ENCODE measurements around the gene SNPH. TPM values are rescaled to one million over a fixed set of nuclear protein-coding genes. Genes with fewer than 3 reads are reported as not detected.

The SNPH gene
- total RNA-seq, 1 experiment from 2014 or later: 21.4 TPM

- ATAC-seq (peak; percentile 48), DNase-seq (peak; percentile 95)
- Histone ChIP-seq H3F3A (ENCODE audit: low read length, unreplicated experiment) (no peaks in the 10 kb centered on the region), H3K36me3 (ENCODE audit: low read depth, low read length) (peaks cover 12% of the 10 kb centered on the region), H3K4me3 (ENCODE audit: low read length) (peak within 1 kb of the TSS; percentile 54), H3K9me2 (replicated peaks; ENCODE audit: low read length) (no peaks in the 10 kb centered on the region), H2AFZ (ENCODE audit: low read length) (no peak within 1 kb of the TSS), H3K4me1 (ENCODE audit: insufficient read depth, low read length) (peaks cover 62% of the 10 kb centered on the region), H3K79me2 (ENCODE audit: low read length) (peaks cover 80% of the 10 kb centered on the region), H3K9ac (ENCODE audit: low read length) (peak within 1 kb of the TSS; percentile 74), H3K9me3 (ENCODE audit: low read length) (no peaks in the 10 kb centered on the region), H3K27me3 (ENCODE audit: low read length) (no peaks in the 10 kb centered on the region), H4K20me1 (ENCODE audit: low read length) (no peaks in the 10 kb centered on the region), H3K27ac (ENCODE audit: low read length) (peak within 1 kb of the TSS; percentile 92), H3K4me2 (ENCODE audit: low read length) (peak within 1 kb of the TSS; percentile 91)
- no peak for TF ChIP-seq EZH2 (IDR thresholded peaks at IDR 0.05; ENCODE audit: low read length, unreplicated experiment)
- TF ChIP-seq, protein P1, sequence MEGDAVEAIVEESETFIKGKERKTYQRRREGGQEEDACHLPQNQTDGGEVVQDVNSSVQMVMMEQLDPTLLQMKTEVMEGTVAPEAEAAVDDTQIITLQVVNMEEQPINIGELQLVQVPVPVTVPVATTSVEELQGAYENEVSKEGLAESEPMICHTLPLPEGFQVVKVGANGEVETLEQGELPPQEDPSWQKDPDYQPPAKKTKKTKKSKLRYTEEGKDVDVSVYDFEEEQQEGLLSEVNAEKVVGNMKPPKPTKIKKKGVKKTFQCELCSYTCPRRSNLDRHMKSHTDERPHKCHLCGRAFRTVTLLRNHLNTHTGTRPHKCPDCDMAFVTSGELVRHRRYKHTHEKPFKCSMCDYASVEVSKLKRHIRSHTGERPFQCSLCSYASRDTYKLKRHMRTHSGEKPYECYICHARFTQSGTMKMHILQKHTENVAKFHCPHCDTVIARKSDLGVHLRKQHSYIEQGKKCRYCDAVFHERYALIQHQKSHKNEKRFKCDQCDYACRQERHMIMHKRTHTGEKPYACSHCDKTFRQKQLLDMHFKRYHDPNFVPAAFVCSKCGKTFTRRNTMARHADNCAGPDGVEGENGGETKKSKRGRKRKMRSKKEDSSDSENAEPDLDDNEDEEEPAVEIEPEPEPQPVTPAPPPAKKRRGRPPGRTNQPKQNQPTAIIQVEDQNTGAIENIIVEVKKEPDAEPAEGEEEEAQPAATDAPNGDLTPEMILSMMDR (conservative IDR thresholded peaks at IDR 0.05; ENCODE audit: low read depth, low read length): no peak
- TF ChIP-seq EZH2phosphoT487 (IDR thresholded peaks at IDR 0.05; ENCODE audit: borderline replicate concordance, low read length): no peak
- BruUV-seq (replicated peaks): TSS peak; percentile 29
- intact Hi-C loops (cut with micrococcal nuclease): loop anchor here (5.0 kb wide), 1 partner anchor 108 kb away; no protein-coding TSS in a partner anchor
- ChIA-PET POLR2A (ENCODE audit: unreplicated experiment) (no interaction called here), CTCF (no interaction called here)
Measured at GRCh38 chr20:1328680-1329330, 62.7 kb downstream of the SNPH start, which contains the start of gene SDCBP2. Gene SDCBP2 (minus strand): TSS chr20:1329139. CDS start chr20:1320416, 8,723 bp downstream.

GRCh38 chr20:1330075-1330830, 64.2 kb downstream of the SNPH start:
- Histone ChIP-seq H2AFZ (ENCODE audit: low read length) (no peak overlapping the region), H3K9me3 (ENCODE audit: low read length) (no peaks in the 10 kb centered on the region), H3F3A (ENCODE audit: low read length, unreplicated experiment) (no peaks in the 10 kb centered on the region), H3K9me2 (replicated peaks; ENCODE audit: low read length) (no peaks in the 10 kb centered on the region), H3K4me1 (ENCODE audit: insufficient read depth, low read length) (peaks cover 50% of the 10 kb centered on the region), H3K27me3 (ENCODE audit: low read length) (no peaks in the 10 kb centered on the region), H3K27ac (ENCODE audit: low read length) (peak overlapping the region; percentile 92), H3K79me2 (ENCODE audit: low read length) (peaks cover 83% of the 10 kb centered on the region), H3K4me3 (ENCODE audit: low read length) (no peak overlapping the region), H3K36me3 (ENCODE audit: low read depth, low read length) (peaks cover 12% of the 10 kb centered on the region), H4K20me1 (ENCODE audit: low read length) (no peaks in the 10 kb centered on the region), H3K9ac (ENCODE audit: low read length) (peak overlapping the region; percentile 74), H3K4me2 (ENCODE audit: low read length) (peak overlapping the region; percentile 30)
- ATAC-seq: no peak
- no TSS peak for BruUV-seq (replicated peaks)
- ChIA-PET POLR2A (ENCODE audit: unreplicated experiment) (no interaction called here), CTCF (interaction anchor here (0.6 to 0.7 kb wide), 2 partner anchors 107 to 120 kb away, joined by 5 to 6 read pairs; no protein-coding TSS in a partner anchor)
- TF ChIP-seq EZH2 (IDR thresholded peaks at IDR 0.05; ENCODE audit: low read length, unreplicated experiment) (no peak), EZH2phosphoT487 (IDR thresholded peaks at IDR 0.05; ENCODE audit: borderline replicate concordance, low read length) (no peak)
- TF ChIP-seq, protein P1 (conservative IDR thresholded peaks at IDR 0.05; ENCODE audit: low read depth, low read length): no peak
- intact Hi-C loops (cut with micrococcal nuclease): no loop called here
- peak; percentile 53 for DNase-seq
